SH-SY5Y (cell line): ENCODE data around the gene CFAP97.

Source experiments
- GATA2 ChIP-seq: IDR thresholded peaks from 2 replicates; pipeline ENCODE4 v1.6.1; 2011; ENCODE audit warnings: mild to moderate bottlenecking, low read depth, low read length
- GATA3 ChIP-seq: IDR thresholded peaks from 2 replicates; pipeline ENCODE4 v1.6.1; 2011; ENCODE audit warnings: low read depth, mild to moderate bottlenecking, low read length, moderate library complexity

The CFAP97 gene

DNA sequence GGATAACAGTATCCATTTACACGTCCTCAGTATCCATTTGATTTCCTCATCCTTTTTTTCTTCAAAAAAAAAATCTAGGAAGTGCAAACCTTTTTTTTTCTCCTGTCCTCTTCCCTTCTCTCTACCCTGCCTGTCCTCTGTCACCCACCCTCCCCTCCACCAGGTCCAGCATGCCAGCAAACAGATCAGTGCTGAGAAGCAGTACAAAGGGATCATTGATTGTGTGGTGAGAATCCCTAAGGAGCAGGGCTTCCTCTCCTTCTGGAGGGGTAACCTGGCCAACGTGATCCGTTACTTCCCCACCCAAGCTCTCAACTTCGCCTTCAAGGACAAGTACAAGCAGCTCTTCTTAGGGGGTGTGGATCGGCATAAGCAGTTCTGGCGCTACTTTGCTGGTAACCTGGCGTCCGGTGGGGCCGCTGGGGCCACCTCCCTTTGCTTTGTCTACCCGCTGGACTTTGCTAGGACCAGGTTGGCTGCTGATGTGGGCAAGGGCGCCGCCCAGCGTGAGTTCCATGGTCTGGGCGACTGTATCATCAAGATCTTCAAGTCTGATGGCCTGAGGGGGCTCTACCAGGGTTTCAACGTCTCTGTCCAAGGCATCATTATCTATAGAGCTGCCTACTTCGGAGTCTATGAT lies 59.1 kb downstream of the CFAP97 start:
- TF ChIP-seq GATA2 (no peak; the same call in 1 of the 2 replicates), GATA3 (no peak)

DNA sequence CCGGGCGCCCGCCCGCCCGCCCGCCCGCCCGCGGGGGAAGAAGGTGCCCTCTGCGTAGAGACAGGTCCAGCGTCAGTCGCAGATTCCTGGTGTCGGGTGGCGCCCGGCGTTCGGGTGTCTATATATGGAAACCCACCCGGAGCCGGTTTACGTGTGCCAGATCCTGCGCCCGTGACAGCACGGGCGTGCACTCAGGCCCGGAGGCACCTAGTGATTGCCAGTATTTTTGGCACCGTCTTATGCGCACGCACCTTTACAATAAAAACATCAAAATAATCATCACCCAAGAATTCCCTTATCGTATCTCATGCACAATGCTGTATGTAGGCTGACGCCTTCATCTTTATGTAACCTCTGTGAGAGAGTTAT lies 60.2 kb downstream of the CFAP97 start:
- no peak for TF ChIP-seq GATA3
- TF ChIP-seq GATA2, result 0 out of 2 replicates have a peak, but pooled peaks have one; percentile 6

DNA sequence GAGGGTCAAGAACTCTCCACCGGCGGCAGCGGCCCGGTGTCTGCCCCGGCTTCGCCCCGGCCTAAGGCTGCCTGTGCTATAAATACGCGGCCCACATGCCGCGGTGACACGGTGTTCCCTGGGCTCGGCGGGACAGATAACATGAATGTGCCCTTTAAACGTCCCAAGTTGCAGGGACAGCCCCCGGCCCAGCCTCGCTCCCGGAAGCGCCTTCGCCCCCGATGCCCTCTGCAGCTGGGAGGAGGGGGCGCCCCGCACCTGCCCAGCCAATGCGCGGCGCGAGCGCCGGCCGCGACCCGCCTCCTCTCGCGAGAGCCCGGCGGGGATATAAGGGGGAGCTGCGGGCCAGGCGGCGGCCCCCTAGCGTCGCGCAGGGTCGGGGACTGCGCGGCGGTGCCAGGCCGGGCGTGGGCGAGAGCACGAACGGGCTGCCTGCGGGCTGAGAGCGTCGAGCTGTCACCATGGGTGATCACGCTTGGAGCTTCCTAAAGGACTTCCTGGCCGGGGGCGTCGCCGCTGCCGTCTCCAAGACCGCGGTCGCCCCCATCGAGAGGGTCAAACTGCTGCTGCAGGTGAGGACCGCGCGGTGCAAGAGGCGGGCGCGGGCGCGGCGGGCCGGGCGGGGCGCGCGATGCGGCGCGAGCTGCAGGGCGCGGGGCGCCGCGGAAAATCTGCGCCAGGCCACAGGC lies 60.7 kb downstream of the CFAP97 start, which contains the start of gene SLC25A4:
Gene SLC25A4 (plus strand): TSS at position 355 of the 689 bp plus-strand sequence. CDS start 107 bp downstream, at position 462.
- TF ChIP-seq GATA2 (no peak), GATA3 (no peak)

DNA sequence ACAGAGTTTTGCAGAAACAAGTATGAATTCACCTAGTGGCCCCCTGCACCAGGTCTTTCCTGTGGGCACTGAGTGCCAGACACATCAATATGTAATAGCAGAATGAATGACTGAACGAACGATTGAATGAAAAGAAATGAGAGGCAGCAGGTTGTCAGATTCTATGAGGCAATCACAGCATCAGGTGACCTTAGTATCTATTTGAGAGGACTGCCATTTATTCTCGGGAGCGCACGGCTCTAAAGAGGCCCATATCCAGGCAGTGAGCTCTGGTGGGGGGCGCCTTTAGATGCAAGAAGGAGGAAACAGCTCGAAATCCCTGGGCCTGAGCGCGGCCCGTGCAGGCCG lies 61.3 kb downstream of the CFAP97 start:
- TF ChIP-seq GATA2 (no peak), GATA3 (no peak)

DNA sequence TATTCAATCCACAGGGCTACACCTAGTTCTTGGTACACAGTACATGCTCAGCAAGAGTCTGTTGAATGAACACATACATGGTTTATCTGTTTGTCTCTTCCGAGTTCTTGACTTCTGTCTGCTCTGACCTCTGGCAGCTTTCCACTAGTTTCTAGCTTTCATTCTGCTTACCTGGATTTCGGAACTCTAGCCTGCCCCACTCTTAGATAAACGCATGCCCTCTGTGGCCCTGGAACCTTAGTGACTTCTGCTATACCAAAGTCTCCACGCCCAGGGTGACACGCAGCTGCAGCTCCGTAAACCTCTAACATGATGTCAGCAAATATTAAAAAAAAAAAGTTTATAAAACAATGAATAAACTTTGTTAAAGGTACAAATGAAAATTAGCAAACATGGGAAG lies 62.0 kb downstream of the CFAP97 start:
- no peak for TF ChIP-seq GATA3
- no peak for TF ChIP-seq GATA2

DNA sequence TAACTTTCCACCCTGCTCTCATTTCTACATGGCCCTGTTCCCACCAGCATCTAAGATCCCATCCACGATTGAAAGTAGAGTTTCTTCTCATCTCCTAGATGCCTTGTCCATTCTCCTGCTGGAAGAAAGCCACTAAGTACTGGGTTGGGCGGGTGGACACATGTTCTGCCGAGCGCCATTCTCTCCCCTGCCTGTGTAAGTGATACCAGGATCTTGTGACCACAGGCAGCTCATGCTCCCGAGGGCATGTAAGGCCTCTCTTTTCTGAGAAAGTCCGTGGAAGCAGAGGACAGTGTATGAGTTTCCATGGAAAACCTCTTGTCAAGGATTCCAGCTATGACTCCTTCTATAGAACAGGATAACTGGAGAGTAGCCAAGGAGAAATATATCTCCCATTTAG lies 64.1 kb downstream of the CFAP97 start:
- no peak for TF ChIP-seq GATA3
- TF ChIP-seq GATA2, result no peak

GRCh38 chr4:185138161-185138560 lies 65.6 kb downstream of the CFAP97 start:
- no peak for TF ChIP-seq GATA3
- no peak for TF ChIP-seq GATA2

DNA sequence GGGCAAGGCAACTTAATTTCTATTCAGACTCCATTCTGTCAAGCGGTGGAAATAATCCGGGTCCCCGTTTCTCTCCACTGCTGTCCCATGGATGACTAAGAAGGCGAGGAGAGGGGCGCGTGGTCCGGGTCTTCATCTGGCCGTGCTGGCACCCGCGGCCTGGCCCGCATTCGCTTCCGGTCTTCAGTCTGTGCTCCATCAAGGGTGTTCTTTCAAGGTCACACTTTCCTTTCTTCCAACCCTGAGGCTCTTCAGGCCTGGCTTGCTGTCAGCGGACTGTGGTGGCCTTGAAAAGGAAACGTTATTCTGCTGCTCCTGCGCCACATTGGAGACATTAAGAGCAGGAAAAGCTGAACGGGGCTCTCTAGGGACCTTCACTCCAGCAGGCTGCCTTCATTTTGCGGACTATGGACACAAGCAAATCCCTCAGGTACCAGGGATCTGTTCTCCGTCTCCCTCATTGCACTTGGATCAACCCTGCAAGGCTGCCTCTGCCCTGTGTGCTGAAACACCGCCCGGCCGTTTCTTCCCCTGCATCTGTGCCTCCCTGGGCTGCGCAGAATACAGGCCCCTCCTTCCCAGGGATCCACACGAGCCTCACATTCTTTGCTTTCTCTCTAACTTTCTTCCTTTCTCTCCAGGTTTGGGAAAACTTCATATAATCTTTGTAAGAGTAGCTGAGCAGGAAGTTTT lies 66.4 kb downstream of the CFAP97 start:
- TF ChIP-seq GATA3 (no peak), GATA2 (no peak)

DNA sequence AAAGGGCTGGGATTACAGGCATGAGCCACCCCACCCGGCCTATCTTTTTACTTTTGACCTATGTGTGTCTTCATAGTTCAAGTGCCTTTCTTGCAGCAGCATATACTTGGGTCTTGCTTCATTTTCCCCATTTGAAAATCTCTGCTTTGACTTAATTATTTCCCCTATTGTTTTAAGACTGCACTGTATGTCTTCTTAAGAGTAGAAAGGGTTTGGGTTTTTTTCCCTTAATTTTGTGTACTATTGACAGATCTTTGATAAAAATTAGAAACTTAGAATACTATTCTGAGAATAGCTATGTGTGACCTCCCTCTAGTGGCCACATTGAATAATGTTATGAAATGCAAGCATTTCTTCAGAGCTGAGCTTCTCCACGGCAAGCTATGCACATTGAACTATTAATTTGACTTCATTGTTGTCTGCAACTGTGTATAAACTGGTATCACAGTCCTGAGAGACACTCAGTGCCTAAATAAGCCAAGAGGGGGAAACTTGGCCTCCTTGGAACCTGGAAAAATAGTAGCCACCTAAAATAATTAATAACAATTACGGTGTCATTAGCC lies 69.4 kb downstream of the CFAP97 start:
- no peak for TF ChIP-seq GATA2
- TF ChIP-seq GATA3, result no peak

DNA sequence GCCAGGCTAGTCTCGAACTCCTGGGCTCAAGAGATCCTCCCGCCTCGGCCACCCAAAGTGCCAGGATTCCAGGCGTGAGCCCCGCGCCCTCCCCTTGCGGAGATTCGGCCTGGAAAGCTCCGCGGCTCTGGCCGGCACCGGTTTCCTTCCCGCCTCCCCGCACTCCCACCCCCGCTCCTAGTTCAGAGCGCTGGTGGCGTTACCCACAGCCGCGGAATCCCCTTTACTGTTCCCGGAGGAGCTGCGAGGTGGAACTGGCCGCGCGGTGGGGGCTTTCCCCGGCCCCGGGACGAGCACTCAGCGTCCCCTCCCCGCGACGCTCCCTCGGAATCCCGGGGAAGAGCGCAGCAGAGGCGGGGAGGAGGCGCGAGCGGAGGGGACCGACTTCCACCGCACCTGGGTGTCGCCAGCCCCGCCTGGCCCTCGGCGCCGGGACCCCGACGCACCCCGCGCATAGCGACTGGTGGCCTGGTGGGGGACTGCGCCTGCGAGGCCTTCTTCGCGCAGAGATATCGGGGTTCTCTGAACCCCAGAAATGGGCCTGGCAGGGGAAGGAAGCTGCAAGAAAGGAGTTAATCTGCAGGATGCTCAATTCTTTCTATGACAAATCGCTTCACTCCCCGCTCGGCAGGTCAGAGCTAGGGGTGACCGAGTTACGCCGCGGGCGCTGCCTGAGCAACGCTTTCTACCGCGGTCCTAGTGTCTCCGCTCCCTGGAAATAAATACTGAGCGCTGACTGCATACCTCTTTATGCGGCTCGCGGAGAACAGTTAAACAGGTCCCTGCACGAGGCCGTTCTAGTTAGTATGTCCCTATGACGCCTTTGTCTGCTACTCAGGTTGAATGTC lies 75.3 kb downstream of the CFAP97 start:
- TF ChIP-seq GATA3, result no peak
- no peak for TF ChIP-seq GATA2

DNA sequence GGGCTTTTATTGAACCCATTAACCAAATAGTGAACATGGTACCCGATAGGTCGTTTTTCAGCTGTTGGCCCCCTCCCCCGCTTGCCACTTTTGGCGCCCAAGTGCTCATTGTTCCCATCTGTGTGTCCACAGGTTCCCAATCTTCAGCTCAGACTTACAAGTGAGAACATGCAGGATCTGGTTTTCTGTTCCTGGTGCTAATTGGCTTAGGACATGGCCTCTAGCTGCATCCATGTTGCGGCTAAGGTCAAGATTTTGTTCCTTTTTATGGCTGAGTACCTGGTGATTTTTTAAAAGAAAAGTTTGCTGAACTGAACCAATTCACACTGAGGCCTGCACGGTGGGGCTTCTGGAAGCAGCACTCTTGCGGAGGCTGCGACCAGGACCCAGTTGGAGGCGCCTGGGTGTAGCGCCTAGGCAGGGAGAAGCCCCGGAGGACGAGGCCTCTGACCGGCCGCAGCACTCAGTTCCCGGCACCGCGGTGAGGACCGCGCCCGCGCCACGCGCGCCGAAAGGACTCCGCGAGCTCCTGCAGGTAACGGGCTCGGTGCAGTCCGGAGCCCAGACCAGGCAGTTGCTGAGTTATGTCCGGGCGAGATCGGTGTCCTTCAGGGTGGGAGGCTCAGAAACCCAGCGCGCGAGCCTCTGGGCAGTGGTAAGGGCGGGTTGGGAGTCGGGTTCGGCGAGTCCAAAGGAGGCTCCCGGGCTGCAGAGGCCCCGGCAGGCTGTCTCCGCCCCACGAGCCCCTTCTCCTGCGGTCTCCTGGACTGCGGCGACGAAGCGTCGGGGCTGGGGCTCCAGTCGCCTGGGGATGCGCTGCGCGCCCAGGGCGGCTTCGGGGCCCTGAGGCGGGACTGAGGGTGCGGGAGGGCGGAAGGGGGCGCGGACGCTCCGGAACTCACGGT lies 76.5 kb downstream of the CFAP97 start:
- TF ChIP-seq GATA3 (no peak), GATA2 (no peak)

DNA sequence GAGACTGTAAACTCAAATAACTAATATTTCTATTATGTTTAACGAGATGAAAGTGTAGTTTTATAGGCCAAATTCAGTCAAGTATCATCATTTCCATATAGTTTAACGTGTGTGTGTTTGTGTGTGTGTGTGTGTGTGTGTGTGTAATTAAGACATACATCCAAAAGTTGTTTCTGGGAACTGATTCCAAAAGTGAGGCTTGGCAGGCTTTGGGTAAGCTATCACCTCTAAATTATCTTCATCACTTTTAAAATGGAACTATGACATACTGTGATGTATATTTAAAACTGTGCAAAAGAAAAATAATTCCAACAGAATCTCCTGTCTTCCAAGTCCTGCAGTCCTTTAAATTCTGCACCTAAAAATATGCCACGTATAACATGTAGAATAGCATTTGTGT lies 79.8 kb downstream of the CFAP97 start:
- TF ChIP-seq GATA3, result no peak
- no peak for TF ChIP-seq GATA2
